ENCODE results near the gene KRTAP12-1. TPM values are rescaled to one million over a fixed set of nuclear protein-coding genes. Genes with fewer than 3 reads are reported as not detected.
"Not testable (repeated sequence)": the region's sequence is repeated elsewhere in the genome, so short reads cannot be mapped to it uniquely, and the experiment has no call there.

KRTAP12-1 gene
- total and polyA plus RNA-seq, 2 donors (not counting 3 experiments of a cell fraction or from before 2014, with no cell fraction given): not detected

DNA sequence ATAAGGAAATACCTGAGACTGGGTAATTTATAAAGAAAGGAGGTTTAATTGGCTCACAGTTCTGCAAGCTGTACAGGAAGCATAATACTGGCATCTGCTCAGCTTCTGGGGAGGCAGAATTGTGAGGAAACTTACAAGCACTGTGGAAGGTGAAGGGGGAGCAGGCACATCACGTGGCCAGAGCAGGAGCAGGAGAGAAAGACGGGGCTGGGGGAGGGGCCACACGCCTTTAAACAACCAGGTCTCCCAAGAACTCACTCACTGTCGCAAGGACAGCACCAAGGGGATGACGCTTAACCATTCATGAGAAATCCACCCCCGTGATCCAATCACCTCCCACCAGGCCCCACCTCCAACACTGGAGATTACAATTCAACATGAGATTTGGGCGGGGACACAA is 20.4 kb downstream of the KRTAP12-1 start:
- DNase-seq (ENCODE audit: low read depth, low spot score); intact Hi-C loops (cut with micrococcal nuclease); H3K36me3 ChIP-seq (ENCODE audit: control insufficient read depth in 2 of 2, extremely low read depth in 1 of 2, insufficient read depth in 2 of 2, low read length in 2 of 2); POLR2A ChIA-PET; H3K9ac ChIP-seq (replicated peaks; ENCODE audit: extremely low read depth, insufficient read depth, low read length); BruUV-seq (replicated peaks); H3K4me2 ChIP-seq (ENCODE audit: insufficient read depth, low read length); H3K4me1 ChIP-seq (ENCODE audit: control insufficient read depth, extremely low read depth, insufficient read depth, low read length); H3K79me2 ChIP-seq (ENCODE audit: control insufficient read depth, insufficient read depth, low read length); H3K9me3 ChIP-seq (replicated peaks; ENCODE audit: control insufficient read depth, insufficient read depth, low read length); H3K27ac ChIP-seq (ENCODE audit: insufficient read depth, low read depth, low read length); FAIRE-seq; H4K20me1 ChIP-seq (replicated peaks; ENCODE audit: control insufficient read depth, extremely low read depth, insufficient read depth, low read length); H3K9me1 ChIP-seq (replicated peaks; ENCODE audit: control insufficient read depth, extremely low read depth, insufficient read depth, low read length); H3K4me3 ChIP-seq (replicated peaks in 1 of 3; ENCODE audit: insufficient read depth in 1 of 3, low read depth in 1 of 3, low read length in 3 of 3); H2AFZ ChIP-seq (ENCODE audit: low read depth, low read length); H3K27me3 ChIP-seq (ENCODE audit: control insufficient read depth in 2 of 2, insufficient read depth in 2 of 2, low read length in 2 of 2); CTCF ChIA-PET; dilution Hi-C loops (cut with MboI; ENCODE audit: extremely low pct_ligation_motif_present, low sequenced_read_pairs): not testable (repeated sequence)

DNA sequence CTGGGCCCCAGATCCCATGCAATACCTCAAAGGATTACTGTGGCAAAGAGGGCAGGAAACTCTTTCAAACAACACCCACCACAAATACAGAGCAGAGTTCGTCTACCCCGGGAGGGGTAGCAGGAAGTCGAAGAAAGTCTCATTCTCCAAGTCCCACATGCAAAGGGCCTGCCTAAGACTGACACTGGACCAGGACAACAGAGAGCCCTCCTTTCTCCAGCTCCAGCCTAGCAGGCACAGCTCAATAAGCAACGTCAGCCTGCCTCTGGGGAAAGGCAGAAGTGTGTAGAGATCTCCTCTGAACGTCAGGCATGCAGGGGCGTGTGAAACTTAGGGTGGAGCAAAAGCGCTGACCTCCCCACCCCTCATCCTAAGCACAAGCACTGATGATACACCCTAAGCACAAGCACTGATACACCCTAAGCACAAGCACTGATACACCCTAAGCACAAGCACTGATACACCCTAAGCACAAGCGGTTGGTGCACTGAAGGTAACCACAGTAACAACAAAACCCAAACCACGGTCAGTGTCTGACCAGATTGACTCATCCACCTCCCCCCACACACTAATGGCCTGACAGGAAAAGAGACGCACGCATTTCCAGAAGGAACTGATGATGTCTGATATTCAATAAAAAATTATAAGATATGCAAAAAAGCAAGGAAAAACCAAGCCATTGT is 22.9 kb downstream of the KRTAP12-1 start:
- H3K27me3 ChIP-seq (ENCODE audit: control insufficient read depth in 2 of 2, insufficient read depth in 2 of 2, low read length in 2 of 2): peaks cover 0 to 4% of the 10 kb centered on the region in 2 experiments
- BruUV-seq (replicated peaks): no TSS peak
- no peak overlapping the region for H3K9ac ChIP-seq (replicated peaks; ENCODE audit: extremely low read depth, insufficient read depth, low read length)
- H3K9me1 ChIP-seq (replicated peaks; ENCODE audit: control insufficient read depth, extremely low read depth, insufficient read depth, low read length): no peaks in the 10 kb centered on the region
- no peaks in the 10 kb centered on the region for H3K9me3 ChIP-seq (replicated peaks; ENCODE audit: control insufficient read depth, insufficient read depth, low read length)
- no peak overlapping the region for H3K4me2 ChIP-seq (ENCODE audit: insufficient read depth, low read length)
- H3K4me3 ChIP-seq (replicated peaks in 1 of 3; ENCODE audit: insufficient read depth in 1 of 3, low read depth in 1 of 3, low read length in 3 of 3): no peak overlapping the region
- no peaks in the 10 kb centered on the region for H3K4me1 ChIP-seq (ENCODE audit: control insufficient read depth, extremely low read depth, insufficient read depth, low read length)
- dilution Hi-C loops (cut with MboI; ENCODE audit: extremely low pct_ligation_motif_present, low sequenced_read_pairs) (no loop called here), intact Hi-C loops (cut with micrococcal nuclease) (no loop called here)
- no peaks in the 10 kb centered on the region for H3K36me3 ChIP-seq (ENCODE audit: control insufficient read depth in 2 of 2, extremely low read depth in 1 of 2, insufficient read depth in 2 of 2, low read length in 2 of 2)
- no peak overlapping the region for H2AFZ ChIP-seq (ENCODE audit: low read depth, low read length)
- CTCF ChIA-PET: no interaction called here
- TF ChIP-seq EZH2 (IDR thresholded peaks at IDR 0.05; ENCODE audit: borderline replicate concordance, low read depth, low read length, severe bottlenecking) (no peak), MYC (IDR thresholded peaks at IDR 0.05; ENCODE audit: low read depth, low read length) (no peak), FOS (IDR thresholded peaks at IDR 0.05; ENCODE audit: borderline replicate concordance, insufficient read depth, low read length) (no peak), JUN (IDR thresholded peaks at IDR 0.05; ENCODE audit: borderline replicate concordance, insufficient read depth, insufficient read length, low read depth) (no peak), POLR2AphosphoS5 (IDR thresholded peaks at IDR 0.05; ENCODE audit: insufficient read depth, low read depth, low read length) (no peak)
- TF ChIP-seq, protein P1, sequence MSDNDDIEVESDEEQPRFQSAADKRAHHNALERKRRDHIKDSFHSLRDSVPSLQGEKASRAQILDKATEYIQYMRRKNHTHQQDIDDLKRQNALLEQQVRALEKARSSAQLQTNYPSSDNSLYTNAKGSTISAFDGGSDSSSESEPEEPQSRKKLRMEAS (IDR thresholded peaks at IDR 0.05; ENCODE audit: insufficient read depth, insufficient read length): no peak
- FAIRE-seq: no peak
- no peak for DNase-seq (ENCODE audit: low read depth, low spot score)
- no peaks in the 10 kb centered on the region for H3K79me2 ChIP-seq (ENCODE audit: control insufficient read depth, insufficient read depth, low read length)
- no peaks in the 10 kb centered on the region for H4K20me1 ChIP-seq (replicated peaks; ENCODE audit: control insufficient read depth, extremely low read depth, insufficient read depth, low read length)
- POLR2A ChIA-PET: no interaction called here
- H3K27ac ChIP-seq (ENCODE audit: insufficient read depth, low read depth, low read length): no peak overlapping the region
